Cardiac fibroblast (primary cell): ENCODE results near the gene CREB3.

Experiments used
- DNase-seq, 2 donors: peaks; one replicate each; pipeline versions ENCODE4 v3.0.0 to v3.0.0-alpha.2; 2010; ENCODE audit warnings: low read depth in 2 of 2
- H3K4me3 ChIP-seq, 2 donors: replicated peaks in 1 of 2; 1 replicate in 1 of 2; 2 replicates in 1 of 2; pipeline ENCODE4 v1.5.1; 2011; ENCODE audit warnings: low read depth in 2 of 2, low read length in 2 of 2, mild to moderate bottlenecking in 2 of 2, moderate library complexity in 1 of 2
- TF ChIP-seq, protein P1 (sequence below): IDR thresholded peaks from one replicate; pipeline ENCODE4 v1.5.1; 2011; ENCODE audit warnings: low read depth, mild to moderate bottlenecking, low read length, inconsistent platforms

CREB3 gene

GRCh38 chr9:35714579-35715252, 17.8 kb upstream of the CREB3 start:
- H3K4me3 ChIP-seq = no peak overlapping the region
- TF ChIP-seq, protein P1, sequence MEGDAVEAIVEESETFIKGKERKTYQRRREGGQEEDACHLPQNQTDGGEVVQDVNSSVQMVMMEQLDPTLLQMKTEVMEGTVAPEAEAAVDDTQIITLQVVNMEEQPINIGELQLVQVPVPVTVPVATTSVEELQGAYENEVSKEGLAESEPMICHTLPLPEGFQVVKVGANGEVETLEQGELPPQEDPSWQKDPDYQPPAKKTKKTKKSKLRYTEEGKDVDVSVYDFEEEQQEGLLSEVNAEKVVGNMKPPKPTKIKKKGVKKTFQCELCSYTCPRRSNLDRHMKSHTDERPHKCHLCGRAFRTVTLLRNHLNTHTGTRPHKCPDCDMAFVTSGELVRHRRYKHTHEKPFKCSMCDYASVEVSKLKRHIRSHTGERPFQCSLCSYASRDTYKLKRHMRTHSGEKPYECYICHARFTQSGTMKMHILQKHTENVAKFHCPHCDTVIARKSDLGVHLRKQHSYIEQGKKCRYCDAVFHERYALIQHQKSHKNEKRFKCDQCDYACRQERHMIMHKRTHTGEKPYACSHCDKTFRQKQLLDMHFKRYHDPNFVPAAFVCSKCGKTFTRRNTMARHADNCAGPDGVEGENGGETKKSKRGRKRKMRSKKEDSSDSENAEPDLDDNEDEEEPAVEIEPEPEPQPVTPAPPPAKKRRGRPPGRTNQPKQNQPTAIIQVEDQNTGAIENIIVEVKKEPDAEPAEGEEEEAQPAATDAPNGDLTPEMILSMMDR = no peak
- DNase-seq = no peak

- H3K4me3 ChIP-seq = no peak overlapping the region
- TF ChIP-seq, protein P1 = no peak
- peak; percentile 21 to 33 for DNase-seq
These were observed 16.2 kb upstream of the CREB3 start for GRCh38 chr9:35716230-35716629.

- H3K4me3 ChIP-seq = no peak overlapping the region
- DNase-seq = no peak
- TF ChIP-seq, protein P1 = no peak
These were observed 15.2 kb upstream of the CREB3 start for GRCh38 chr9:35717132-35717870.

- no peak for DNase-seq
- H3K4me3 ChIP-seq = no peak overlapping the region
- TF ChIP-seq, protein P1 = no peak
These were observed 13.6 kb upstream of the CREB3 start for GRCh38 chr9:35718721-35719511.

DNA sequence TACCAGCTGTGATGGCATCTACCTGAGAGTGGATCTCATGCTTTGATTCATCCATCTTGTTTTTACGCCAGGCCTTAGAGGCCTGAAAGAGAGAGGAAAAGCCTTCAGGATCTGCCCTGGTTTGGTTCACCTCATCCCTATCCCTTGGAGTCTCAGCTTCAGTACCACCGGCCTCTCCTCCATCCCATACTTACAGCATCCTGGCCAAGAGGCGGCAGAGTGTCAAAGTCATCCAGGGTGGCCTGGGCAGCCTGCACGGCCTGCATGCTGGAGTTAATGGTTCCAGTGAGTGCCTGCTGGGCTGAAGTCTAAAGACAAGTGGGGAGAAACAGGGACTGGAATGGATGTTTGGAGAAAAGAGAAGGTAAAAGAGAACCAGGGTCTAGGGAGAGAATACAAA, 12.9 kb upstream of the CREB3 start:
- H3K4me3 ChIP-seq = no peak overlapping the region
- TF ChIP-seq, protein P1 = no peak
- DNase-seq = no peak

DNA sequence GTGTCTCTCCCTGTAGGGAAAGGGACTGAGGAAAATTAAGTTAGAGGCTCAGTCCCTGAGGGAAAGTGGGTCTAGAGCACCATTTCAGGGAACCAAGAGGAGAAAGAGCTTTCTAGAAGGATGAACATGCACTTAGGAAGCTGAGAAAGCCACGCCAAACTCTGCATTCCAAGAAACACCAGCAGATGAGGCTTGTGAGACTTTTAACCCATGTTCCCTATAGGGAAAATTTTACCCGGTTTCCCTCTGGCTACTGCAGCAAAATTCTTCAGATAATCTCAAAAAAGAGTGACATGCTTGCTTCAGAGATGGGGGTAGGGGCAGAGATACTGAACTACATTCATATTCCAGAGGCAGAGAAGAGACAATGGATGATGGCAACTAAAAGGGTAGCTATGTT, 9.0 kb upstream of the CREB3 start:
- DNase-seq = no peak
- H3K4me3 ChIP-seq = no peak overlapping the region
- TF ChIP-seq, protein P1 = no peak
